GM12892 (cell line): ENCODE data around the gene CLN5.

Source experiments
- DNase-seq: peaks from one replicate; pipeline ENCODE4 v3.0.0; 2011; ENCODE audit not compliant: insufficient read length
- FAIRE-seq: peaks from 2 replicates; lab custom pipeline; 2011; peaks lifted over from hg19 to GRCh38; lab: Jason Lieb, UNC
- POLR2A ChIP-seq: IDR thresholded peaks from 2 replicates; pipeline ENCODE4 v1.6.1; 2011; ENCODE audit warnings: low read depth, low read length, control low read depth
- POLR2AphosphoS5 ChIP-seq: IDR thresholded peaks from 2 replicates; pipeline ENCODE4 v1.6.1; 2011; ENCODE audit warnings: low read depth, low read length, control low read depth
- TAF1 ChIP-seq: IDR thresholded peaks from 2 replicates; pipeline ENCODE4 v1.6.1; 2011; ENCODE audit warnings: low read depth, mild to moderate bottlenecking, control low read depth, low read length, borderline replicate concordance

The CLN5 gene

GRCh38 chr13:77048681-77049080, 56.8 kb downstream of the CLN5 start:
- no peak for DNase-seq
- no peak for FAIRE-seq
- TF ChIP-seq TAF1: no peak
- TF ChIP-seq POLR2A: no peak
- TF ChIP-seq POLR2AphosphoS5: no peak

GRCh38 chr13:77053192-77053591, 61.3 kb downstream of the CLN5 start:
- DNase-seq (no peak), FAIRE-seq (no peak)
- TF ChIP-seq TAF1: no peak
- TF ChIP-seq POLR2A: no peak
- TF ChIP-seq POLR2AphosphoS5: no peak
